ENCODE data around the gene ANKRD33B.

Gene ANKRD33B

GRCh38 chr5:10680876-10681481 lies 117.1 kb downstream of the ANKRD33B start:
- no peak overlapping the region for H3K4me2 ChIP-seq (ENCODE audit: low read depth, low read length)

GRCh38 chr5:10681731-10682679 lies 118.1 kb downstream of the ANKRD33B start:
- Histone ChIP-seq H3F3A (ENCODE audit: insufficient read depth, low read length) (no peaks in the 10 kb centered on the region), H3K4me1 (ENCODE audit: low read length) (no peaks in the 10 kb centered on the region), H3K4me3 (ENCODE audit: low read length) (no peak overlapping the region), H4K20me1 (ENCODE audit: insufficient read depth, low read length) (no peaks in the 10 kb centered on the region), H3K9me2 (replicated peaks; ENCODE audit: insufficient read depth, low read length) (no peaks in the 10 kb centered on the region), H3K27ac (ENCODE audit: low read length) (no peak overlapping the region), H3K4me2 (ENCODE audit: low read depth, low read length) (no peak overlapping the region), H3K9ac (ENCODE audit: low read length) (no peak overlapping the region), H3K79me2 (ENCODE audit: low read length) (no peaks in the 10 kb centered on the region), H3K36me3 (replicated peaks; ENCODE audit: insufficient read depth, low read length) (no peaks in the 10 kb centered on the region), H2AFZ (ENCODE audit: low read length) (no peak overlapping the region), H3K27me3 (replicated peaks; ENCODE audit: insufficient read depth, low read length) (no peaks in the 10 kb centered on the region), H3K9me3 (replicated peaks; ENCODE audit: insufficient read depth, low read length) (no peaks in the 10 kb centered on the region)
- DNase-seq = no peak
- TF ChIP-seq CTCF (IDR thresholded peaks at IDR 0.05; ENCODE audit: low read length) (no peak), EZH2 (optimal IDR thresholded peaks at IDR 0.05; ENCODE audit: low read depth, low read length) (no peak), EZH2phosphoT487 (IDR thresholded peaks at IDR 0.05; ENCODE audit: low read length) (no peak)

More at GRCh38 chr5:10680876-10681481, 117.1 kb downstream of the ANKRD33B start:
- Histone ChIP-seq H3K4me3 (ENCODE audit: low read length) (no peak overlapping the region), H3K36me3 (replicated peaks; ENCODE audit: insufficient read depth, low read length) (no peaks in the 10 kb centered on the region), H3K9me2 (replicated peaks; ENCODE audit: insufficient read depth, low read length) (no peaks in the 10 kb centered on the region), H3K9me3 (replicated peaks; ENCODE audit: insufficient read depth, low read length) (no peaks in the 10 kb centered on the region), H3K4me1 (ENCODE audit: low read length) (no peaks in the 10 kb centered on the region), H3K9ac (ENCODE audit: low read length) (no peak overlapping the region), H3K27me3 (replicated peaks; ENCODE audit: insufficient read depth, low read length) (no peaks in the 10 kb centered on the region), H3K27ac (ENCODE audit: low read length) (no peak overlapping the region), H4K20me1 (ENCODE audit: insufficient read depth, low read length) (no peaks in the 10 kb centered on the region), H2AFZ (ENCODE audit: low read length) (no peak overlapping the region), H3K79me2 (ENCODE audit: low read length) (no peaks in the 10 kb centered on the region), H3F3A (ENCODE audit: insufficient read depth, low read length) (no peaks in the 10 kb centered on the region)
- DNase-seq = no peak
- TF ChIP-seq EZH2phosphoT487 (IDR thresholded peaks at IDR 0.05; ENCODE audit: low read length) (no peak), CTCF (IDR thresholded peaks at IDR 0.05; ENCODE audit: low read length) (no peak), EZH2 (optimal IDR thresholded peaks at IDR 0.05; ENCODE audit: low read depth, low read length) (no peak)

GRCh38 chr5:10682801-10683525 lies 119.1 kb downstream of the ANKRD33B start:
- H3F3A ChIP-seq (ENCODE audit: insufficient read depth, low read length) = no peaks in the 10 kb centered on the region
- H3K27ac ChIP-seq (ENCODE audit: low read length) = no peak overlapping the region
- H3K27me3 ChIP-seq (replicated peaks; ENCODE audit: insufficient read depth, low read length) = no peaks in the 10 kb centered on the region
- no peaks in the 10 kb centered on the region for H3K9me3 ChIP-seq (replicated peaks; ENCODE audit: insufficient read depth, low read length)
- H3K79me2 ChIP-seq (ENCODE audit: low read length) = no peaks in the 10 kb centered on the region
- no peak overlapping the region for H3K9ac ChIP-seq (ENCODE audit: low read length)
- no peaks in the 10 kb centered on the region for H3K9me2 ChIP-seq (replicated peaks; ENCODE audit: insufficient read depth, low read length)
- no peaks in the 10 kb centered on the region for H3K4me1 ChIP-seq (ENCODE audit: low read length)
- H2AFZ ChIP-seq (ENCODE audit: low read length) = no peak overlapping the region
- H4K20me1 ChIP-seq (ENCODE audit: insufficient read depth, low read length) = no peaks in the 10 kb centered on the region
- no peak overlapping the region for H3K4me2 ChIP-seq (ENCODE audit: low read depth, low read length)
- TF ChIP-seq EZH2 (optimal IDR thresholded peaks at IDR 0.05; ENCODE audit: low read depth, low read length) (no peak), CTCF (IDR thresholded peaks at IDR 0.05; ENCODE audit: low read length) (no peak), EZH2phosphoT487 (IDR thresholded peaks at IDR 0.05; ENCODE audit: low read length) (no peak)
- H3K36me3 ChIP-seq (replicated peaks; ENCODE audit: insufficient read depth, low read length) = no peaks in the 10 kb centered on the region
- DNase-seq = no peak
- H3K4me3 ChIP-seq (ENCODE audit: low read length) = no peak overlapping the region

All from MM.1S (cell line).